ENCODE results near the gene PARD3.

Gene PARD3

DNA sequence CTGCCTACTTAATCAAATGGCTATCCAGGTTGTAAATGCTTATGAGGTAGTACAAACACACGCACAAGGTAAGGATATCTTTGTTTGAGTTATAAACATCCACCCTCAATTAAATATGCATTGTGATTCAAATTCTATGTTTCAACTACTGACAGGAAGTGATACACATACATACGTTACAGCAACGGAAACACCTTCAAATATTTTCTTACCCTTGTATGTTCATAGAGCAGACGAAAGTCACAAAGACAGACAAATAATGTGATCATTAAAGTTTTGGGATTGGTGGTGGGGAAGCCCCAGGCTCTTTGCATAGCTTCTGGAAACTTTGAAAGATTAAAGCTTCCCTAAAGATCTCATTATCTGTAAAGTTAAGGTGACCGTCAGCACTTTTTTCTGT, 521.0 kb downstream of the PARD3 start:
- no peak for DNase-seq (ENCODE audit: extremely low spot score)
- ChIA-PET CTCF (no interaction called here), POLR2A (no interaction called here)
- TF ChIP-seq, protein P1, sequence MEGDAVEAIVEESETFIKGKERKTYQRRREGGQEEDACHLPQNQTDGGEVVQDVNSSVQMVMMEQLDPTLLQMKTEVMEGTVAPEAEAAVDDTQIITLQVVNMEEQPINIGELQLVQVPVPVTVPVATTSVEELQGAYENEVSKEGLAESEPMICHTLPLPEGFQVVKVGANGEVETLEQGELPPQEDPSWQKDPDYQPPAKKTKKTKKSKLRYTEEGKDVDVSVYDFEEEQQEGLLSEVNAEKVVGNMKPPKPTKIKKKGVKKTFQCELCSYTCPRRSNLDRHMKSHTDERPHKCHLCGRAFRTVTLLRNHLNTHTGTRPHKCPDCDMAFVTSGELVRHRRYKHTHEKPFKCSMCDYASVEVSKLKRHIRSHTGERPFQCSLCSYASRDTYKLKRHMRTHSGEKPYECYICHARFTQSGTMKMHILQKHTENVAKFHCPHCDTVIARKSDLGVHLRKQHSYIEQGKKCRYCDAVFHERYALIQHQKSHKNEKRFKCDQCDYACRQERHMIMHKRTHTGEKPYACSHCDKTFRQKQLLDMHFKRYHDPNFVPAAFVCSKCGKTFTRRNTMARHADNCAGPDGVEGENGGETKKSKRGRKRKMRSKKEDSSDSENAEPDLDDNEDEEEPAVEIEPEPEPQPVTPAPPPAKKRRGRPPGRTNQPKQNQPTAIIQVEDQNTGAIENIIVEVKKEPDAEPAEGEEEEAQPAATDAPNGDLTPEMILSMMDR (IDR thresholded peaks at IDR 0.05; ENCODE audit: control extremely low read depth, extremely low read depth, low read depth, missing control alignments), result no peak

DNA sequence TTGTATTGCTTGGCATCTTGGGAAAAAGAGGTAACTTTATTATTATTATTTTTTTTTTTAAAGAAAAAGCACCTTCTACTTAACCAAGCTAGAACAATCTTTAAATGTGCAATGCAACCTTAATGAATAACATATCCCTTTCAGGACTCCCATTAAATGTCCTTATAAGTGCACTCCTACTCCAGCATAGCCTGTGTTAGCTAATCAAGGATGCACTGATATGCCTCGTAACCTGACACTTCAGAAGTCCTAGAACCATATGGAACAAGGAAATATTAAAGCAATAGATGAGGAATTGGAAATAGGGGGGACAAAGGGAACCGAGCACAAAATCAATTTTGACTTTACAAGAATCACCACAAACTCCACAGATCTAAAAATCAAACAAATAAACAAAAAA, 522.4 kb downstream of the PARD3 start:
- TF ChIP-seq, protein P1 (IDR thresholded peaks at IDR 0.05; ENCODE audit: control extremely low read depth, extremely low read depth, low read depth, missing control alignments), result no peak
- ChIA-PET POLR2A (no interaction called here), CTCF (no interaction called here)
- DNase-seq (ENCODE audit: extremely low spot score), result no peak

DNA sequence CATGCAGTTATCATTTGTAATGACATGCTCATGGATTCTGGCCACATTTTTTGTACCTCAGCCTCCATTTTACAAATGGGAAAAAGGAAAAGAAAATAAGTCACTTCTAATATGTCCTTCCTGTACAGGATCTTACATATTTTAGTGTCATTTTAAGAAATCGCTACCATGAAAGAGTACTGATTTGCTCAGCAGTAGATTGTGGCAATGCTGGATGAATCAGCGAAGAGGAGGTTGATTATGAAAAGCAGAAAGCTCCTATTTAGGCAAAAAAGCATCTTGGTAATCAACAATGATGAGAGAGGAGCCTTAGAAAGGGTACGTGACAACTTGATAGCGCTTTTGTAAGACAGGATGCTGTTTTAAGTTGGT, 522.9 kb downstream of the PARD3 start:
- POLR2A ChIA-PET, result no interaction called here
- no peak for DNase-seq (ENCODE audit: extremely low spot score)
- TF ChIP-seq, protein P1 (IDR thresholded peaks at IDR 0.05; ENCODE audit: control extremely low read depth, extremely low read depth, low read depth, missing control alignments), result no peak
- CTCF ChIA-PET, result interaction anchor here (1.4 kb wide), 1 partner anchor 9 kb away, joined by 4 read pairs; no protein-coding TSS in a partner anchor

DNA sequence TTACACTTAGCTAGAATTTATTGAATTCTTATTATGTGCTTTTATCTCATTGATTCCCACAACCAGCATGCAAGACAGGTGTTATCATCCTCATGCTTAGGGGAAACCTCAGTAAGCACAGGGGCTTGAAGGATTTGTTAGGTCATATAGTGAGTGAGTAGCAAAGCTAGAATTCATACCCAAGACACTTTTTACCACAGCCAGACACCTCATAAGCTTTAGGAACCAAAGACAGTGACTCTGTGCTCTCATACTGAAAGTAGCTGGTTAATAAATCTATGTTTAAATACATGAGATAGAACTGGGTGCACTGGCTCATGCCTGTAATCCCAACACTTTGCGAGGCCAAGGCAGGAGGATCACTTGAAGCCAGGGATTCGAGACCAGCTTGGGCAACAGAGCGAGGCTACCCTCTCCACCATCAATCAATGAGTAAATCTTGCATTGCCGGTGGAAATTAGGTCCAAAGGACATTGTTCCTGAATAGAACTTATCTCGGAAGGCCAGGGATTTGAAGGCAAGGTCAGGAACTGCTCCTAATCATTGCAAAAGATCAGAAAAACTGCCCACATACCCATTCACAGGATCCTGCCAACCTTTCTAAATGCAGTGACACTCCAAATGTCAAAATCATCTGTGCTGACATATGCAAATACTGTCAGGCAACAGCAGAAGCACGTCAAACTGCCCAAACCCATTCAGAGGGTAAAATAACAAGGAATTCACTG, 523.5 kb downstream of the PARD3 start:
- no peak for DNase-seq (ENCODE audit: extremely low spot score)
- ChIA-PET POLR2A (no interaction called here), CTCF (interaction anchor here (1.4 kb wide), 1 partner anchor 10 kb away, joined by 4 read pairs; no protein-coding TSS in a partner anchor)
- TF ChIP-seq, protein P1 (IDR thresholded peaks at IDR 0.05; ENCODE audit: control extremely low read depth, extremely low read depth, low read depth, missing control alignments), result no peak

DNA sequence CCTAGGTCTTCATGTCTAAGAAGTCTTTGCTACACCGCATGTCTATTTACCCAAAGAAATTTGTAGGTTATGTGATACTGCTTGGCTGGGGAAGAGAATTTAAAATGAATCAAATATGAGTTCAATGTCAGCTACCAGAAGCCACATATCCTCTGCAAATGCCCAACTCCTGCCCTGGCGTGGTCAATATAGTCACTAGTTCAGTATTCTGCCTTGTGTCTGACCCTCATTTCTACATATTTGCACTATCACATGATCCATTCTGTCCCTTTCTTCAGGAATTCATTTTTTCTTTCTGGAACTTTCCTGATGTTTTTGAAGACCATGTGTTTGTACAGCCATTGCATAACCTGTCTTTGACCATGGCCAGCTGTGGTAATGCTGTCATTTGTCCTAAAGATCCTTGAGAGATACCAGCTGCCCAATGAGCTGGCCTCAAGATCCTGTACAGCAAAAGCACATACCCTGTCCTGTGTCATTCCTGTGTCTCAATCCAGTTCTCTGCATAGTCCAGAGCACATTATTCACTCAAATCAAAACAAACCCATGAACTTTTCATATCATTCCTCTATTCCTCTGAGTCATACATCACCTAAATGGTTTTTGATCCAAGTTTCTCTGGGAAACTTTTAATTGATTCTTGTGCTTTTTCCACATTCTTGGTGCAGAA, 524.5 kb downstream of the PARD3 start:
- DNase-seq (ENCODE audit: extremely low spot score), result no peak
- ChIA-PET POLR2A (no interaction called here), CTCF (interaction anchor here (1.4 kb wide), 1 partner anchor 11 kb away, joined by 4 read pairs; no protein-coding TSS in a partner anchor)
- TF ChIP-seq, protein P1 (IDR thresholded peaks at IDR 0.05; ENCODE audit: control extremely low read depth, extremely low read depth, low read depth, missing control alignments), result no peak

DNA sequence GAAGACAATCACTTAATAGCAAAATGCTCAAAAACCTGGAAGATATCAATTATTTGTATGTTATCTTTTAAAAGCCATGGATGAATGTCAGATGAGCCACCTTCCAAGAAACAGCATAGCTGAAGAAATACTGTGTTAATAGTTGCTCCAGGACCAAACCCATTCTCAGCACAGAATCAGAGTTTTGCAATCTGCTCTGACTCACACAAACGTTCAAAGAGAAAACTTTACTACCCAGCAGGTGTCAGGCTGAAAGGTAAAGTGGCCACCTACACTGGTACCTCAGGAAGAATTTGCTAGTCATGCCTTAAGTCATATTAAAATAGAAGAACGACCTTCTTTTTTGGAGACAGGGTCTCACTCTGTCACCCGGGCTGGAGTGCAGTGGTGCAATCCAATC, 526.5 kb downstream of the PARD3 start:
- CTCF ChIA-PET, result interaction anchor here (1.2 kb wide), 1 partner anchor 9 kb away, joined by 4 read pairs; no protein-coding TSS in a partner anchor
- no peak for DNase-seq (ENCODE audit: extremely low spot score)
- TF ChIP-seq, protein P1 (IDR thresholded peaks at IDR 0.05; ENCODE audit: control extremely low read depth, extremely low read depth, low read depth, missing control alignments), result no peak
- POLR2A ChIA-PET, result no interaction called here

Measured in GM10248 (cell line).